Ascending aorta (tissue), 2 donors: ENCODE measurements around the gene WWP2. TPM values are rescaled to one million over a fixed set of nuclear protein-coding genes. Genes with fewer than 3 reads are reported as not detected.

Source experiments
- DNase-seq, 2 donors: peaks; one replicate each; pipeline ENCODE4 v3.0.0-alpha.2; 2019; ENCODE audit warnings: low spot score in 2 of 2
- H3K27ac ChIP-seq, 2 donors: fragments of 200-600 bp; sonication (generic); one replicate each; pipeline ENCODE4 v1.5.1; 2016 to 2017; ENCODE audit warnings: mild to moderate bottlenecking in 1 of 2
- H3K27me3 ChIP-seq: fragments of 200-600 bp; sonication (generic); one replicate; pipeline ENCODE4 v1.5.1; 2017
- H3K36me3 ChIP-seq, 2 donors: fragments of 200-600 bp; sonication (generic); one replicate each; pipeline ENCODE4 v1.5.1; 2016
- H3K4me1 ChIP-seq, 2 donors: fragments of 200-600 bp; sonication (generic); one replicate each; pipeline ENCODE4 v1.5.1; 2016 to 2017; ENCODE audit warnings: mild to moderate bottlenecking in 1 of 2
- H3K4me3 ChIP-seq, 2 donors: fragments of 200-600 bp; sonication (generic); one replicate each; pipeline ENCODE4 v1.5.1; 2016 to 2017; ENCODE audit warnings: mild to moderate bottlenecking in 1 of 2
- H3K9me3 ChIP-seq, 2 donors: fragments of 200-600 bp; sonication (generic); one replicate each; pipeline ENCODE4 v1.5.1; 2016
- CTCF ChIP-seq, 3 experiments: fragments of 200-600 bp in 2 of 3; fragments of 450-650 bp in 1 of 3; sonication (generic) in 2 of 3; IDR thresholded peaks; one replicate each; pipeline ENCODE4 v1.5.1; 2016 to 2019; ENCODE audit warnings: antibody characterized with exemption in 3 of 3, mild to moderate bottlenecking in 1 of 3, moderate library complexity in 1 of 3
- intact Hi-C: fragments of 100-400 bp; cut with DNase I; formaldehyde crosslinking; loops from one replicate; pipeline ENCODE4 v1.15.1; 2023
- total RNA-seq: library from RNA; depleted of rRNA; stranded (reverse); fragments of >200 nt; gene quantifications from one replicate; pipeline ENCODE4 v1.1.0, GENCODE V29; 2016

WWP2 gene
- total RNA-seq, 1 donor from 2014 or later = 71.2 TPM

GRCh38 chr16:69773260-69773947, 11.3 kb downstream of the WWP2 start:
- no peaks in the 10 kb centered on the region for H3K27me3 ChIP-seq
- H3K36me3 ChIP-seq = no peaks in the 10 kb centered on the region
- H3K27ac ChIP-seq = no peak overlapping the region
- H3K4me3 ChIP-seq = no peak overlapping the region
- no peak for DNase-seq
- intact Hi-C loops = no loop called here
- H3K4me1 ChIP-seq = no peaks in the 10 kb centered on the region
- peaks cover 0 to 11% of the 10 kb centered on the region in 2 donors for H3K9me3 ChIP-seq
- TF ChIP-seq CTCF (IDR thresholded peaks at IDR 0.05) = no peak

- no peaks in the 10 kb centered on the region for H3K36me3 ChIP-seq
- intact Hi-C loops = no loop called here
- H3K4me3 ChIP-seq = no peak overlapping the region
- DNase-seq = no peak
- TF ChIP-seq CTCF (IDR thresholded peaks at IDR 0.05) = no peak
- no peaks in the 10 kb centered on the region for H3K4me1 ChIP-seq
- no peak overlapping the region for H3K27ac ChIP-seq
- peaks cover 0 to 11% of the 10 kb centered on the region in 2 donors for H3K9me3 ChIP-seq
- H3K27me3 ChIP-seq = no peaks in the 10 kb centered on the region
Observed at GRCh38 chr16:69775563-69775962, 13.4 kb downstream of the WWP2 start.

- intact Hi-C loops = no loop called here
- no peak for TF ChIP-seq CTCF (IDR thresholded peaks at IDR 0.05)
Observed at GRCh38 chr16:69779724-69780123, 17.6 kb downstream of the WWP2 start.

GRCh38 chr16:69781118-69781517, 19.0 kb downstream of the WWP2 start:
- no peak for DNase-seq
- H3K36me3 ChIP-seq = peaks cover 0 to 5% of the 10 kb centered on the region in 2 donors
- no peak overlapping the region for H3K27ac ChIP-seq
- H3K9me3 ChIP-seq = peaks cover 0 to 1% of the 10 kb centered on the region in 2 donors
- no peak overlapping the region for H3K4me3 ChIP-seq
- intact Hi-C loops = no loop called here
- TF ChIP-seq CTCF (IDR thresholded peaks at IDR 0.05) = no peak
- no peaks in the 10 kb centered on the region for H3K4me1 ChIP-seq
- H3K27me3 ChIP-seq = no peaks in the 10 kb centered on the region

More at GRCh38 chr16:69779724-69780123, 17.6 kb downstream of the WWP2 start:
- H3K4me3 ChIP-seq = no peak overlapping the region
- H3K9me3 ChIP-seq = peaks cover 0 to 11% of the 10 kb centered on the region in 2 donors
- H3K27ac ChIP-seq = no peak overlapping the region
- H3K4me1 ChIP-seq = no peaks in the 10 kb centered on the region
- H3K36me3 ChIP-seq = peaks cover 0 to 5% of the 10 kb centered on the region in 2 donors
- no peak for DNase-seq
- no peaks in the 10 kb centered on the region for H3K27me3 ChIP-seq

- Histone ChIP-seq H3K27ac (no peak overlapping the region), H3K9me3 (no peaks in the 10 kb centered on the region), H3K27me3 (no peaks in the 10 kb centered on the region), H3K4me3 (no peak overlapping the region), H3K4me1 (no peaks in the 10 kb centered on the region), H3K36me3 (peaks cover 14 to 35% of the 10 kb centered on the region in 2 donors)
- no peak for TF ChIP-seq CTCF (IDR thresholded peaks at IDR 0.05)
- DNase-seq = no peak
- intact Hi-C loops = no loop called here
Observed at GRCh38 chr16:69784586-69784985, 22.5 kb downstream of the WWP2 start.
